Brain microvascular endothelial cell (primary cell): ENCODE data around the gene VGLL3.
A peak's percentile ranks its signal among the peaks of the same experiment; 100 is the strongest.

ENCODE experiments used
- DNase-seq: peaks from one replicate; pipeline ENCODE4 v3.0.0-alpha.2; 2020
- H3K27ac ChIP-seq: fragments of 250-450 bp; sonication (Bioruptor Pico); 2 replicates; pipeline ENCODE4 v1.5.1; 2020; ENCODE audit warnings: mild to moderate bottlenecking, moderate library complexity
- H3K27me3 ChIP-seq: fragments of 250-450 bp; sonication (Bioruptor Pico); replicated peaks from 2 replicates; pipeline ENCODE4 v1.5.1; 2020; ENCODE audit warnings: mild to moderate bottlenecking
- H3K36me3 ChIP-seq: fragments of 250-450 bp; sonication (Bioruptor Pico); replicated peaks from 2 replicates; pipeline ENCODE4 v1.5.1; 2020; ENCODE audit warnings: mild to moderate bottlenecking
- H3K4me3 ChIP-seq: 2 replicates; pipeline ENCODE4 v1.5.1; 2011; ENCODE audit warnings: low read depth, mild to moderate bottlenecking, control low read depth, low read length, moderate library complexity
- in situ Hi-C: cut with HindIII; loops from 2 replicates; pipeline ENCODE4 v1.10.0; 2017; ENCODE audit warnings: low sequenced_read_pairs, low pct_ligation_motif_present
- TF ChIP-seq, protein P1 (sequence below): IDR thresholded peaks from 2 replicates; pipeline ENCODE4 v1.5.1; 2011; ENCODE audit warnings: low read depth, mild to moderate bottlenecking, moderate library complexity, low read length, control low read depth, inconsistent platforms; ENCODE audit errors: missing control alignments

VGLL3 gene

GRCh38 chr3:86934851-86935250, 56.1 kb downstream of the VGLL3 start:
- TF ChIP-seq, protein P1, sequence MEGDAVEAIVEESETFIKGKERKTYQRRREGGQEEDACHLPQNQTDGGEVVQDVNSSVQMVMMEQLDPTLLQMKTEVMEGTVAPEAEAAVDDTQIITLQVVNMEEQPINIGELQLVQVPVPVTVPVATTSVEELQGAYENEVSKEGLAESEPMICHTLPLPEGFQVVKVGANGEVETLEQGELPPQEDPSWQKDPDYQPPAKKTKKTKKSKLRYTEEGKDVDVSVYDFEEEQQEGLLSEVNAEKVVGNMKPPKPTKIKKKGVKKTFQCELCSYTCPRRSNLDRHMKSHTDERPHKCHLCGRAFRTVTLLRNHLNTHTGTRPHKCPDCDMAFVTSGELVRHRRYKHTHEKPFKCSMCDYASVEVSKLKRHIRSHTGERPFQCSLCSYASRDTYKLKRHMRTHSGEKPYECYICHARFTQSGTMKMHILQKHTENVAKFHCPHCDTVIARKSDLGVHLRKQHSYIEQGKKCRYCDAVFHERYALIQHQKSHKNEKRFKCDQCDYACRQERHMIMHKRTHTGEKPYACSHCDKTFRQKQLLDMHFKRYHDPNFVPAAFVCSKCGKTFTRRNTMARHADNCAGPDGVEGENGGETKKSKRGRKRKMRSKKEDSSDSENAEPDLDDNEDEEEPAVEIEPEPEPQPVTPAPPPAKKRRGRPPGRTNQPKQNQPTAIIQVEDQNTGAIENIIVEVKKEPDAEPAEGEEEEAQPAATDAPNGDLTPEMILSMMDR, result no peak
- no peaks in the 10 kb centered on the region for H3K27me3 ChIP-seq
- in situ Hi-C loops, result no loop called here
- H3K4me3 ChIP-seq, result no peak overlapping the region
- H3K27ac ChIP-seq, result no peak overlapping the region
- DNase-seq, result no peak
- peaks cover 9% of the 10 kb centered on the region for H3K36me3 ChIP-seq

DNA sequence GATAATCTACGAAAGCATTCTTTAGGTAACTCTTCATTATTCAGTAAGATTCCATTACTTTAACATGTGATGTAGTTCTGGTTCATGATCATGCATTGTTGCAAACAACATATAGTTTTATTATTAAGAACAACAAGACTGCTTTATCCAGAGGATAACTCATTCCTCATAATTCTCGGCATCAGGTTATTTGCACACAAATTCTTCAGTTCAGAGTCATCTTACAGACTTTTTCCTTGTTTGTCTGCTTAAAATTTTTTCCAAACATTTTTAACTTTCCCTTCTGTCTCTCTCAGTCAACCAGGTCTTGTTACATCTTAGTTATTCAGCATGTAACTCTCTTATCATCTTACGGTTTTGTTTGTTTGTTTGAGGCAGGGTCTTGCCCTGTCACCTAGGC, 60.1 kb downstream of the VGLL3 start:
- TF ChIP-seq, protein P1, result no peak

DNA sequence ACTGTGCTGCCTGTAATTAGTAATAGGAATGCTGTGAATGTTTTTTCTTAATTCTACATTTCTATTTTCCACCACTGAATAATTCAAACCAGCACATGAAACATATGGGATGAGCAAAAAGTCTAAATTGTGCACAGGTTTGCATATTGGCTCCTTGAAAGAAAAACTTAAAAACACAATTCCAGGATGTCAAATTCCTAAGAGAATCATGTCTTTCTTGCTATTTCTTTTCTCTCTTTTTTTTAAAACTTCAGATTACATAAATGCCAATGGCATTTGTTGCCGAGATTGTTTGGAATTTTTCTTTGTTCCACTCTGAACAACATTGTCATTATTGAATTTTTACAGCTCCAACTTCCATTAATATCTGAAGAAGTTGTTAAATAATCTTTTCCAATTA, 60.8 kb downstream of the VGLL3 start:
- Histone ChIP-seq H3K27me3 (no peaks in the 10 kb centered on the region), H3K36me3 (no peaks in the 10 kb centered on the region), H3K4me3 (no peak overlapping the region), H3K27ac (no peak overlapping the region)
- DNase-seq, result no peak
- in situ Hi-C loops, result no loop called here
- TF ChIP-seq, protein P1, result no peak

More for the DNA sequence above, 60.1 kb downstream of the VGLL3 start:
- no peak for DNase-seq
- H3K4me3 ChIP-seq, result no peak overlapping the region
- H3K36me3 ChIP-seq, result no peaks in the 10 kb centered on the region
- H3K27me3 ChIP-seq, result no peaks in the 10 kb centered on the region
- in situ Hi-C loops, result no loop called here
- H3K27ac ChIP-seq, result no peak overlapping the region

DNA sequence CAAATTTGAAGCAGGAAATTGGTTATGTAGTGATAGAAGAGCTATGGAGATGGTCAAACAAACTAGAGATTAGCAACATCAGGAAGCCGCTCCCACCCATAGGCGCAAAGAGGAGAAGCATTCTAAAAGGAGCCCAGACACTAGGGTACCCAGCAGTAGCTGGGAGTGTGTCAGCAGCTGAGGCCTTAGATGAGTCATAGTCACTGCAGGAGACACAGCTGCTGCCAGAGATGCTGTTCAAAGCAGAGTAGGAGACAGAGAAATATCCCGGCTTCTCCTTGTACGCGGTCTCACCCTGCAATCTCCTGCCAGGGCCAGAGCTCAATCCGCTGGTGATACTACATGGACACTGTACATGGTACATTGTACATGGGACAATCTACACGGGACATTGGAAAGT, 61.9 kb downstream of the VGLL3 start:
- no peaks in the 10 kb centered on the region for H3K36me3 ChIP-seq
- DNase-seq, result peak; percentile 79
- no peak overlapping the region for H3K27ac ChIP-seq
- in situ Hi-C loops, result no loop called here
- TF ChIP-seq, protein P1, result no peak
- H3K27me3 ChIP-seq, result no peaks in the 10 kb centered on the region
- H3K4me3 ChIP-seq, result no peak overlapping the region

DNA sequence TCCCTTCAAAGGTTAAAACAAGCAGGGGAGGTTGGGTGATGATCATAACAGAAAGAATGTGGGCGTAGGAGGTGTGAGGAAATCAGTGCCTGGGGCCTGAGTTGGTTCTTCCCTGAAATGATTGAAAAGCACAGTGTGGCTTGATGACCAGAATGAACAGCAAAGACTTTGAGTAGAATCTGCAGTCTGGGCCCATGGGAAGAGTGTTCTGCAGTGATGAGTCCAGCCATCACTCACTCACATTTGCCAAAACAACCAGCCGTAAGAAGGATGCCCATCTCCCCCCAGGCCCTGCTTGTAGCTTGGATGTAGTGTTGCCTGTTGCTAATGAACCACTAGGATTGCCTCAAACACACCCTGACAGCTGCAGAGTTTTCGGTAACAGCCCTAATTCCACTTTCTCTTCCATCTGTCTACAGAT, 67.9 kb downstream of the VGLL3 start:
- DNase-seq, result peak; percentile 69
- in situ Hi-C loops, result no loop called here
- Histone ChIP-seq H3K27me3 (no peaks in the 10 kb centered on the region), H3K27ac (peak overlapping the region; percentile 63), H3K36me3 (no peaks in the 10 kb centered on the region), H3K4me3 (no peak overlapping the region)
- TF ChIP-seq, protein P1, result no peak

GRCh38 chr3:86921971-86922680, 68.8 kb downstream of the VGLL3 start:
- H3K27me3 ChIP-seq, result no peaks in the 10 kb centered on the region
- H3K36me3 ChIP-seq, result no peaks in the 10 kb centered on the region
- no peak overlapping the region for H3K4me3 ChIP-seq
- H3K27ac ChIP-seq, result peak overlapping the region; percentile 63
- no peak for DNase-seq
- TF ChIP-seq, protein P1, result no peak
- in situ Hi-C loops, result no loop called here
